Measurements from ENCODE around the gene AHSG.

The AHSG gene

DNA sequence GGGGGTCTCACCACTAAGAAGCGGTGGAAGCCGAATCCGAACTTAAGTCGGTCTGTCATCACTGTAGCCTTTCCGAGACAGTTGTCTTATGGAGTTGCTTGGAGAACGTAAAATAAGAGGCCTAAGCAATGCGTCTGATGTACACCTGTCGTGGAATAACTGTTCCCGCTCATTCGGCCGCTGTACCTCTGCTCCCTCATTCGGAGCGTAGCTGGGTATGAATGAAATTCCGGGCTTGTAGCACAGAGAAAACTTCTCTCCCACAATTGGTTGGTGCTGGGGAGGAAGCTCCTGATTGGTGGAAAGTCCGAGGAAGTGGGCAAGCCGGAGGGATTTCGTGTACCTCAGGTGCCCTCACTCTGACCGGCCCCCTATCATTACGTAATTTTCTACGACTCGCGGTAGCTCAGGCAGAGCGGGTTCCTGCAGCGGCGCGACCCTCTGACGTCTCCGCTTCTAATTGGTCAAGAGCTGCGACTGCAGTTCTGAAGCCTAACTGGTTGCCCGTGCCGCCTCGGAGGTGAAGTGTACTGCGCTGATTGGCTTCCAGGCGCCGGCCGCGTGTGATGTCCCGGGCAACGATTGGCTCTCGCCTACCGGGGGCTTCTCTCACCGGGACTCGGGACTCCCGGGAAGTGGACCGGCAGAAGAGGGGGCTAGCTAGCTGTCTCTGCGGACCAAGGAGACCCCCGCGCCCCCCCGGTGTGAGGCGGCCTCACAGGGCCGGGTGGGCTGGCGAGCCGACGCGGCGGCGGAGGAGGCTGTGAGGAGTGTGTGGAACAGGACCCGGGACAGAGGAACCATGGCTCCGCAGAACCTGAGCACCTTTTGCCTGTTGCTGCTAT lies 42.5 kb upstream of the AHSG start, which contains the start of gene DNAJB11:
TSS of gene DNAJB11 (plus strand) at position 625 of the 845 bp plus-strand sequence. CDS start at position 803, 178 bp downstream.
- H3K4me3 ChIP-seq = peak within 1 kb of the TSS; percentile 81
- DNase-seq (ENCODE audit: low spot score) = peak; percentile 100
- H3K27ac ChIP-seq = peak within 1 kb of the TSS; percentile 89
- no peak for TF ChIP-seq CTCF (IDR thresholded peaks at IDR 0.05)

DNA sequence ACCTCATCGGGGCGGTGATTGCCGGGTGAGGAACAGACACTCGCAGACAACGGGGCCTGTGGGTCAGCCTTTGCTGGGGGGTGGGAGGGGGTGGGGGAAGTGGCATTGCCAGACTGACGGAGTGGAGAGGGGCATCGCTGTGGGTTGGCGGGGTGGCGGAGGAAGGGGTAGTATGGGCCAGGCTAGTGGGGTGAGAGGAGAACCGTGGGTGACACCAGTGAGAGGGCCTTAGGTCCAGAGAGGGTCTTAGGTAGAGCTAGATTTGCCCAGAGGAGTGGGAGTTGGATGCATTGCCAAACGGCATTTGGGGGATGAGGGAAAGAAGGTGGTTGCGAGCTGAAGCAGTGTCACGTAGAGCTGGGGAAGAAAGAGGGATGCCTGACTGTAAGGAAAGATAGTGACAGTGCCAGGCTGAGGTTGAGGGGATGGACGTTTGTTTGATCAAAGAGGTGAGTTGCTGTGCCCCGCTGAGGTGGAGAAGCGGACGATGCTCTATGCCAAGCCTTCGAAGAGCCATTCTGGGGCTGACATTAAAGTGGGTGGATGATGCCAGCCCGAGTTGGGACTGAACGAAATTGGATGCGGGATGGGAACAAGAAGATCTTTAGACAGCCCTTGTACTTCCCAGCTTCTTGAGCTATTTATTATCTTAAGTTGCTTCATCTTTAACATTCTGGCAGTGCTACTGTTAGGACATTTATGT lies 41.8 kb upstream of the AHSG start:
- H3K27ac ChIP-seq = peak overlapping the region; percentile 89
- no peak for DNase-seq (ENCODE audit: low spot score)
- no peak for TF ChIP-seq CTCF (IDR thresholded peaks at IDR 0.05)
- H3K4me3 ChIP-seq = peak overlapping the region; percentile 81

DNA sequence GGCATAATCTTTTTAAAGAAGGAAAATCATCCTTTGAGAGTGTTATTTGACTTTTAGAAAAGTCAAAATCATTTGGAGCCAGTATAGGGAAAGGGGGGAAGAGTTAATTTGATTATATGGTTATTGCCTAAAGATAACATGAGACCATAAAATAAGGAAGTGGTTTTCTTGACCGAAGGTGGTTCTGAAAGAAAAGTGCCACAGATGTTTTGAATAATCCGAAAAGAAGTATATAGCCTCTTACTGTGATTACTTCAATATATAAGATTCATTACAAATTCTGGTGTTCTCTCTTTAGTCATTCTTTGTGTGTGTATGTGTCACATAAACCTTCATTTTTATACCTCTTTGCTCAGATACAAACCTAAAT lies 41.2 kb upstream of the AHSG start:
- H3K27ac ChIP-seq = no peak overlapping the region
- DNase-seq (ENCODE audit: low spot score) = no peak
- H3K4me3 ChIP-seq = peak overlapping the region; percentile 81
- no peak for TF ChIP-seq CTCF (IDR thresholded peaks at IDR 0.05)

GRCh38 chr3:186577521-186577920 lies 35.3 kb upstream of the AHSG start:
- DNase-seq (ENCODE audit: low spot score) = no peak
- Histone ChIP-seq H3K27ac (no peak overlapping the region), H3K4me3 (no peak overlapping the region)
- no peak for TF ChIP-seq CTCF (IDR thresholded peaks at IDR 0.05)

DNA sequence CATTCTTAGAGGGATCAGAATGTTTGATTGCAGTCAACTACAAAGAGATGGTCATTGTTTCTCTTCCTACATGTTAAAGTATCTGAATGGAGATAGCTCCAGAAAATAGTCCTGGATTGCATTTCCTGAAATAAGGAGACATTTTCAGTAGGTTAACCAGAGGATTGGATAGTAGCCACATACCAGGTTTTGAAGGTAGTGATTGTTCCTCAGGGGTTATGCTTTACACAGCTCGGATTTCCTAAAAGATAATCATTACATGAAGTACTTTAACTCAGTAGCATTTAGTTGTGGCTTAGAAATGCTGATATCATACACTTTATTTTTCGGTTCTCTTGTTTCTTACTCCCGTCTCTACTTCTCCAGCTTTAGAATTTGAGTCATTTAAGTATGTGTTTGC lies 32.1 kb upstream of the AHSG start:
- Histone ChIP-seq H3K27ac (no peak overlapping the region), H3K4me3 (no peak overlapping the region)
- no peak for TF ChIP-seq CTCF (IDR thresholded peaks at IDR 0.05)
- no peak for DNase-seq (ENCODE audit: low spot score)

- no peak for TF ChIP-seq CTCF (IDR thresholded peaks at IDR 0.05)
- no peak for DNase-seq (ENCODE audit: low spot score)
- Histone ChIP-seq H3K27ac (no peak overlapping the region), H3K4me3 (no peak overlapping the region)
Measured at GRCh38 chr3:186582541-186582940, 30.3 kb upstream of the AHSG start.

All from coronary artery (tissue), 2 donors.